Osteocyte (in vitro differentiated cells): Measurements from ENCODE around the gene SP6. TPM values are rescaled to one million over a fixed set of nuclear protein-coding genes. Genes with fewer than 3 reads are reported as not detected.
A peak's percentile ranks its signal among the peaks of the same experiment; 100 is the strongest.

ENCODE experiments used
- DNase-seq: peaks from one replicate; pipeline ENCODE4 v3.0.0; 2021; ENCODE audit warnings: mixed read lengths; ENCODE audit not compliant: unreplicated experiment; ENCODE audit errors: extremely low spot score
- H3K27ac Mint-ChIP-seq: one replicate; pipeline ENCODE4 v1.8.0; 2021; ENCODE audit warnings: mild to moderate bottlenecking, mixed read lengths; ENCODE audit not compliant: unreplicated experiment
- H3K27me3 Mint-ChIP-seq: one replicate; pipeline ENCODE4 v1.8.0; 2021; ENCODE audit warnings: mixed read lengths; ENCODE audit not compliant: unreplicated experiment
- H3K36me3 Mint-ChIP-seq: one replicate; pipeline ENCODE4 v1.8.0; 2021; ENCODE audit warnings: mixed read lengths; ENCODE audit not compliant: unreplicated experiment
- H3K4me1 Mint-ChIP-seq: one replicate; pipeline ENCODE4 v1.8.0; 2021; ENCODE audit warnings: mixed read lengths; ENCODE audit not compliant: unreplicated experiment
- H3K4me3 Mint-ChIP-seq: one replicate; pipeline ENCODE4 v1.8.0; 2021; ENCODE audit warnings: mild to moderate bottlenecking, moderate library complexity, mixed read lengths; ENCODE audit not compliant: unreplicated experiment
- H3K9me3 Mint-ChIP-seq: one replicate; pipeline ENCODE4 v1.8.0; 2021; ENCODE audit warnings: mixed read lengths; ENCODE audit not compliant: unreplicated experiment
- total RNA-seq: library from RNA; stranded (reverse); gene quantifications from 2 replicates; pipeline ENCODE4 v1.2.1, GENCODE V29; 2021
- TF ChIP-seq, protein P1 (sequence below): fragments of 200-600 bp; sonication (generic); IDR thresholded peaks from 2 replicates; pipeline ENCODE4 v1.5.0; 2021; ENCODE audit warnings: antibody characterized with exemption, mild to moderate bottlenecking, moderate library complexity

The SP6 gene
- total RNA-seq, 1 donor from 2014 or later = 0.16 TPM

DNA sequence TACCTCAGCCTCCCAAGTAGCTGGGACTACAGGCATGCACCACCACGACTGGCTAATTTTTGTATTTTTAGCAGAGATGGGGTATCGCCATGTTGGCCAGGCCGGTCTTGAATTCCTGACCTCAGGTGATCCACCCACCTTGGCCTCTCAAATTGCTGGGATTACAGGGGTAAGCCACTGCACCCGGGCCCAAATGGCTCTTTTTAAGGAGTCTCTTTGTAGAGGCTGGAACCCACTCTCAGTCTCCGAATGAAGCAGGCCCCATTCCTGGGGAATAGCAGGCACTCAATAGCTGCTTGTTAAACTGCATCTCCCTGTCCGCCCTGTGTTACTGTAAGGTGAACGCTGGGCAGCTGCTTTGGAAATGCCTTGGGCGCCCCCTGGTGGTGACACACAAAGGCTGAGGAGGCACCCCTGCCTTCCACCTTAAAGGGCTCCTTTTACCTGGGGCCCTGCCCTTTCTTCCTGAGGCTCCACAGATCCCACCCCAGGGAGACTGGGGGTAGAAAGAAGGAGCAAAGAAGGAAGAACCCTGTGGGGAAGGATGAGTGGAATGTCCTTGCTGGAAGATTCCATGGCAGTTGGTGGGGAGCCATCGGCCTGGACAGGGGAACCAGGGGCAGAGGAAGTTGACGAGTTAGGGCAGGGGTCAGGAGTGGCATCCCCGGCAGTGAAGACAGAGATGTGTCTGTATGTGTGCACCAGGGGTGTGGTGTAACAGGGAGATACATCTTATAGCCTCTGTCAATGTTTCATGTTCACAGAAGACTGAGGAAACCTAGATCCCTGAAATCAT lies 39.0 kb upstream of the SP6 start:
- DNase-seq = peak; percentile 95
- no peaks in the 10 kb centered on the region for H3K36me3 Mint-ChIP-seq
- no peaks in the 10 kb centered on the region for H3K27me3 Mint-ChIP-seq
- no peak overlapping the region for H3K27ac Mint-ChIP-seq
- no peaks in the 10 kb centered on the region for H3K9me3 Mint-ChIP-seq
- TF ChIP-seq, protein P1, sequence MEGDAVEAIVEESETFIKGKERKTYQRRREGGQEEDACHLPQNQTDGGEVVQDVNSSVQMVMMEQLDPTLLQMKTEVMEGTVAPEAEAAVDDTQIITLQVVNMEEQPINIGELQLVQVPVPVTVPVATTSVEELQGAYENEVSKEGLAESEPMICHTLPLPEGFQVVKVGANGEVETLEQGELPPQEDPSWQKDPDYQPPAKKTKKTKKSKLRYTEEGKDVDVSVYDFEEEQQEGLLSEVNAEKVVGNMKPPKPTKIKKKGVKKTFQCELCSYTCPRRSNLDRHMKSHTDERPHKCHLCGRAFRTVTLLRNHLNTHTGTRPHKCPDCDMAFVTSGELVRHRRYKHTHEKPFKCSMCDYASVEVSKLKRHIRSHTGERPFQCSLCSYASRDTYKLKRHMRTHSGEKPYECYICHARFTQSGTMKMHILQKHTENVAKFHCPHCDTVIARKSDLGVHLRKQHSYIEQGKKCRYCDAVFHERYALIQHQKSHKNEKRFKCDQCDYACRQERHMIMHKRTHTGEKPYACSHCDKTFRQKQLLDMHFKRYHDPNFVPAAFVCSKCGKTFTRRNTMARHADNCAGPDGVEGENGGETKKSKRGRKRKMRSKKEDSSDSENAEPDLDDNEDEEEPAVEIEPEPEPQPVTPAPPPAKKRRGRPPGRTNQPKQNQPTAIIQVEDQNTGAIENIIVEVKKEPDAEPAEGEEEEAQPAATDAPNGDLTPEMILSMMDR = peak; percentile 96
- H3K4me3 Mint-ChIP-seq = no peak overlapping the region
- peaks cover 11% of the 10 kb centered on the region for H3K4me1 Mint-ChIP-seq

DNA sequence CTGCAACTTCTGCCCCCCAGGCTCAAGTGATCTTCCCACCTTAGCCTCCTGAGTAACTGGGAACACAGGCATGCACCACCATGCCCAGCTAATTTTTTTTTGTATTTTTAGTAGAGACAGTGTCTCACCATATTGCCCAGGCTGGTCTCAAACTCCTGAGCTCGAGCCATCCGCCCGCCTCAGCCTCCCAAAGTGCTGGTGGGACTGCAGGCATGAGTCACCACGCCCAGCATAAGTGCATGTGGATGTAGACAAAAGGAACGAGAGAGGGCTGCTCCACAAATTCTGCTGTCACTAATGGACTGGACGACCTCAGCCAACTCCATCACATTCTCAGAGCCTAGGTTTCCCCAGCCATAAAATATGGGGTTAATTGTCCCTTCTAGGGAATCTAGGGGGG lies 37.3 kb upstream of the SP6 start:
- Mint-ChIP-seq H3K27me3 (no peaks in the 10 kb centered on the region), H3K36me3 (no peaks in the 10 kb centered on the region), H3K9me3 (no peaks in the 10 kb centered on the region), H3K27ac (no peak overlapping the region), H3K4me3 (no peak overlapping the region), H3K4me1 (no peaks in the 10 kb centered on the region)
- no peak for DNase-seq
- TF ChIP-seq, protein P1 = no peak

DNA sequence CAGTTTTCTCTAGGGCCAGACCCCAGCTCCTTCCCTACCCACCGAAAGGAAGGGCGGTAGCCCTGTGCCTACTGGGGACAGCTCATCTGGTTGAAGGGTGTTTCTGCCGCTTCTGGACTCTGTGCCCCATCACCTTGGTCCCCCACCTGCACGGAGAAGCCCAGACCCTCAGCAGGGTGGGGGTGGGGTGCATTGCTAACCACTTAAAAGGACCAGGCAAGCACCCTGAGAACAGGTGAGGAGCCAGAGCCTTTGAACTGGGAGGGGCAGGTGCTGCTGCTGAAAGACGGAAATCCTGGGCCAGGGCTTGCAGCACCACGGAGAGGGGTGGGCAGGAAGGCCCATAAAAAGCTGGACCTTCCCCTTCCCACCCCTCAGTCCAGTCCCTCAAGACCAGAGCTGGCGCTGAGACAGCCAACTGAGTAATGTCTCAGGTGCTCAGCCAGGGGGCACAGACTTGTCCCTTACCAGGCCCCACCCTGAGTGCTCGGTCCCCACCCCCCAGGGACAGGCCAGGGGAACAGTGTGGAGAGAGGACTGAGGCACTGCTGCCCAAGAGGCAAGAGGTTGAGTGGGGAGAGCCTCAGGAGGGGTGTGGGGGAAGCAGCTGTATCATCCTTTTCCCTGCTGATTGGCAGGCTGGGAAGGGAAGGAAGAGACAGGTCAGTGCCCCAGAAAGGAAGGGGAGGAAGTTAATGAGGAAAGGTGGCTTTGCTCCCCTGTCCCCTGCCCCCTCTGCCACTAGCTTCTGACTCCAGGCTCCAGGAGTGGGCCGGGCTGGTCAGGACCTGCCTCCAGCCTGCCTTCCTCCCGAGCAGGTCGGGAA lies 34.2 kb upstream of the SP6 start:
- Mint-ChIP-seq H3K27me3 (peaks cover 2% of the 10 kb centered on the region), H3K27ac (no peak overlapping the region), H3K4me1 (peaks cover 2% of the 10 kb centered on the region), H3K36me3 (no peaks in the 10 kb centered on the region), H3K9me3 (no peaks in the 10 kb centered on the region), H3K4me3 (no peak overlapping the region)
- TF ChIP-seq, protein P1 = no peak
- no peak for DNase-seq

DNA sequence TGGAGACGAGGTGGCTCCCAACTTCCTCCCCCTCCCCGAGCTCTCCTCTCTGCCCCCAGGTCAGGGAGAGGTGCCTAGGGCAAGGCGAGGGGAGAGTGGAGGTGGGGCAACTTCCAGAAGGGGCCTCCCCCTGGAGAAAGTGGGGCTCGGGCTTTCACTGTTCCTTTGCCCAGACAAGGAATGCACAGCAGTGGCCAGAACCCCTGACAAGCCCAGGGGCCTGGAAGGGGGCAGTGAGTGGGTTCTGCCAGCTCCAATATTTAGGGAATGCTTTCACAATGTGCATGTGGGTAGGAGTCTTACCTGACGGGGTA lies 33.4 kb upstream of the SP6 start:
- Mint-ChIP-seq H3K4me3 (no peak overlapping the region), H3K4me1 (peaks cover 2% of the 10 kb centered on the region), H3K36me3 (no peaks in the 10 kb centered on the region), H3K27ac (no peak overlapping the region), H3K9me3 (no peaks in the 10 kb centered on the region), H3K27me3 (peaks cover 3% of the 10 kb centered on the region)
- no peak for DNase-seq
- TF ChIP-seq, protein P1 = no peak
